Measurements from ENCODE around the gene SDK2. TPM values are rescaled to one million over a fixed set of nuclear protein-coding genes. Genes with fewer than 3 reads are reported as not detected.

SDK2 gene
- total and polyA plus RNA-seq, 9 of the 15 experiments (the other 6 are each of a cell fraction or from before 2014, with no cell fraction given), result 0.04 TPM; not detected in 8

- H4K20me1 ChIP-seq (replicated peaks; ENCODE audit: control insufficient read depth, insufficient read depth, low read length), result no peaks in the 10 kb centered on the region
- H2AFZ ChIP-seq (ENCODE audit: low read depth, low read length), result no peak overlapping the region
- H3K27ac ChIP-seq (ENCODE audit: extremely low read depth, low read depth, low read length), result no peak overlapping the region
- H3K9ac ChIP-seq (ENCODE audit: insufficient read depth in 1 of 2, low read depth in 2 of 2, low read length in 2 of 2), result no peak overlapping the region
- H3K36me3 ChIP-seq (ENCODE audit: control insufficient read depth, insufficient read depth, low read length), result no peaks in the 10 kb centered on the region
- no peaks in the 10 kb centered on the region for H3K79me2 ChIP-seq (ENCODE audit: control insufficient read depth, insufficient read depth, low read length)
- POLR2A ChIA-PET, result interaction anchor here (0.7 to 2.2 kb wide), 2 partner anchors 11 to 32 kb away, joined by 3 to 14 read pairs; no protein-coding TSS in a partner anchor
- in situ Hi-C loops (cut with MboI) (no loop called here), intact Hi-C loops (cut with micrococcal nuclease) (loop anchor here (10.0 kb wide), 2 partner anchors 123 to 363 kb away; no protein-coding TSS in a partner anchor)
- no TSS peak for BruUV-seq (replicated peaks)
- H3K27me3 ChIP-seq (ENCODE audit: control insufficient read depth in 2 of 2, insufficient read depth in 2 of 2, low read length in 2 of 2), result peaks cover 28 to 65% of the 10 kb centered on the region in 2 experiments
- H3K4me2 ChIP-seq (ENCODE audit: insufficient read depth, low read length), result no peak overlapping the region
- no peaks in the 10 kb centered on the region for H3K9me3 ChIP-seq (replicated peaks; ENCODE audit: control insufficient read depth, insufficient read depth, low read depth, low read length)
- TF ChIP-seq ZNF224 (CRISPR knock-in tag; IDR thresholded peaks at IDR 0.05) (no peak), ARID1B (IDR thresholded peaks at IDR 0.05) (no peak), ZNF668 (CRISPR knock-in tag; IDR thresholded peaks at IDR 0.05) (no peak), MEF2A (IDR thresholded peaks at IDR 0.05; ENCODE audit: control insufficient read depth, low read depth, low read length) (no peak), ELF2 (CRISPR knock-in tag; IDR thresholded peaks at IDR 0.05) (no peak), SAFB (IDR thresholded peaks at IDR 0.05; ENCODE audit: borderline replicate concordance, low read depth, low read length) (no peak), BCOR (IDR thresholded peaks at IDR 0.05) (no peak), DMBX1 (CRISPR knock-in tag; IDR thresholded peaks at IDR 0.05; ENCODE audit: borderline replicate concordance) (no peak), BHLHE40 (IDR thresholded peaks at IDR 0.05; ENCODE audit: low read length) (no peak), ZBTB33 (CRISPR knock-in tag; IDR thresholded peaks at IDR 0.05) (no peak), ID3 (CRISPR knock-in tag; IDR thresholded peaks at IDR 0.05) (no peak), ID3 (tag; IDR thresholded peaks at IDR 0.05) (no peak), GTF2B (IDR thresholded peaks at IDR 0.05; ENCODE audit: extremely low read depth, insufficient read length) (no peak), CTCFL (IDR thresholded peaks at IDR 0.05; ENCODE audit: borderline replicate concordance, insufficient read depth, low read depth, low read length, poor library complexity, severe bottlenecking) (no peak), DPF2 (IDR thresholded peaks at IDR 0.05) (no peak), FOXP4 (CRISPR knock-in tag; IDR thresholded peaks at IDR 0.05; ENCODE audit: borderline replicate concordance) (no peak), SP1 (CRISPR knock-in tag; IDR thresholded peaks at IDR 0.05) (no peak)
- no peaks in the 10 kb centered on the region for H3K4me1 ChIP-seq (replicated peaks in 1 of 2; ENCODE audit: control insufficient read depth in 2 of 2, insufficient read depth in 2 of 2, low read length in 2 of 2)
- ATAC-seq (no peak), FAIRE-seq (no peak), DNase-seq (ENCODE audit: extremely low read depth in 1 of 4, low spot score in 3 of 4) (no peak)
- H3K9me1 ChIP-seq (ENCODE audit: control insufficient read depth, insufficient read depth, low read length), result no peaks in the 10 kb centered on the region
- CTCF ChIA-PET (ENCODE audit: low intra/inter-chr PET ratio), result interaction anchor here (0.6 kb wide), 1 partner anchor 542 kb away, joined by 3 read pairs; no protein-coding TSS in a partner anchor
- no peak overlapping the region for H3K4me3 ChIP-seq
- WGBS (ENCODE audit: insufficient coverage, low coverage, missing lambda C conversion rate), result 2% methylated on average over 12 of the region's 12 CpGs
Measured at GRCh38 chr17:73422121-73422520, 222.1 kb downstream of the SDK2 start.

All from K562 (cell line).